Stromal cell of bone marrow (primary cell): Measurements from ENCODE around the gene SIM1.
"Not testable (repeated sequence)": the region's sequence is repeated elsewhere in the genome, so short reads cannot be mapped to it uniquely, and the experiment has no call there.

Source experiments
- DNase-seq: peaks from one replicate; pipeline ENCODE4 v3.0.0-alpha.2; 2012; ENCODE audit warnings: low read depth

The SIM1 gene

DNA sequence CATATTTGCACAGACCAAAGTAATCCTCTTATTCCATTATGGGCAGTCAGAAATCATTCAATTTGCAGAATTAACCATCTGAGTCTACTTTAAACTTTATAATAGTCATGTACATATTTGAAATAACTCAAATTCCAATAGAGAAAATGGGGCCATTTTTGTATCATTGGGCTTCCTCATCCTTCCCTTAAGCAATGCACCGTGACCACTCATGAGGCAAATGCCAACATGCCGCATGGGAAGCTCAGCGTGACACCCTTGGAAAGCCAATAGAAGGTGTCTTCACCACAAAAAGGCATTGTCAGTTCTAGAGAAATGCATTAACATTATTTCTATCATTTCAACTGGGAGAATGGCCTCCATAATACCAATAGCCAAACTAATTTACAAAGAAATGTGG is 38.5 kb downstream of the SIM1 start:
- no peak for DNase-seq

DNA sequence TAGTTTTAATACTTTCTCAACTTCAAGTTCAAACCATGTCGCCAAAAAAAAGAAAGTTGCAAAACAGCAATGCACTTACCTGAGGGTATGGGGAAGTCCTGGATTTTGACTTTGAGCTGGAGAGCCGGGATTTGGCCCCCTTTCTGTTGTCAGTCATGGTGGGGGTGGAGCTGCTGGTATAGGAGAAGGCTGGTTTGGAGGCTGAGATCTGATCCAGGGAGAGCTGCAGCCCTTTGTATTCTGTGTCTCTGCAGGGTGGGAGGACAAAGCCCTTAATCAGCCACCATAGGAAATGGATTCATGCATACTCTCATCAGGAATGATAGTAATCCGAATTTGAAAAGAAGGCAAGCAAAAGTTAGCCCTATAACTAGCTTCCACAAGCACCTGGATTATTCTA is 44.0 kb downstream of the SIM1 start:
- DNase-seq, result no peak

DNA sequence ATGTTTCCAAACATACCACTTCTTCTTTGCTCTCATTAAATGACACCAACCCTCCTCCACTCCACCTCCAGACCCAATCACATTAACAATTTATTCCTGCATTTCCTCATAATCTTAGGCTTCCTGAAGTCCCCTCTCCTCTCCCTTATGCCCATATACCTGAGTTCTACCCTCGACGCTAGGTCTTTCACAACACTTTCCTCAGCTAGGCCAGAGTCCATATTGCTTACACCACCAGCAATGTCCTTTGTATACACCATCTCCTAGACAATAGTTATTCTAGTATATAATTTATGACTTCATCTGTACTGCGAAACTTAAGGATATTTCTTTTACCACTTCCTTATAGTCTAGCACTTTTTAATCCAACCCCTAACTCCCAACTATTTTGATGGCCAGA is 47.7 kb downstream of the SIM1 start:
- no peak for DNase-seq

DNA sequence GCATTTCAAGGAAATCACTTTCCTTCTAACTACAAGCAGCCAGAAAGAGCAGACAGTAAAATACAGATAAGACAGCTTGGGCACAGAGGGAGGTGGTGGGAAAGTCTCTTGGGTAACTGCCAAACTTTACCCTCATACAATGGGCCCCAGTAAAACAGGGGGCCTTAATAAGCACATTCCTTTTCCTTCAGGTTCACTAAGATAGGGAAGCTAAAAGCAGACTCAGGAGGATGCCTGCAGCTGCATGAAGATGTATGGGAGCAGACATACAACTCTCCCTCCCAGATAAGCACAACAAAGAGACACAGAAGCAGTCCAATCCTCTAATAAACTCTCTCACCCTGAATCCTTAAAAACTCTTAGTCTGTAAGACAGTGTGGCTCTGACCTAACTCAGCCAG is 49.0 kb downstream of the SIM1 start:
- no peak for DNase-seq

DNA sequence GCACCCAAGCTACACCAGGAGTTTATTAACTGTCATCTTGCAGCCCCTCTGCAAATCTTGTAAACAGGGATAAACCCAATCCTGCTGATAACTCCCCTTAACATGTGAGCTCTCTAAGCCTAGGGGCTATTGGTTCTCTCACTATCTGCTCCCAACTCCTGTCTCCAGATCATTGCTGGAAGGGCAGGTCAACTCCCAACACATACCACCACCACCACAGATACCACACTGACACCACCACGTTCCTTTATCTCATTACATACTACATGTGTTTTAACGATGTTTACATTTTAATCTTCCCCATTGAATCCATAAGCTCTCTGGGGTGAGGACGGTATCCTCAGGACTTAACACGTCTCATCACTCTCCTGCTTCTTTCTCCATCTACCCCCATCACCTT is 51.8 kb downstream of the SIM1 start:
- DNase-seq, result no peak

DNA sequence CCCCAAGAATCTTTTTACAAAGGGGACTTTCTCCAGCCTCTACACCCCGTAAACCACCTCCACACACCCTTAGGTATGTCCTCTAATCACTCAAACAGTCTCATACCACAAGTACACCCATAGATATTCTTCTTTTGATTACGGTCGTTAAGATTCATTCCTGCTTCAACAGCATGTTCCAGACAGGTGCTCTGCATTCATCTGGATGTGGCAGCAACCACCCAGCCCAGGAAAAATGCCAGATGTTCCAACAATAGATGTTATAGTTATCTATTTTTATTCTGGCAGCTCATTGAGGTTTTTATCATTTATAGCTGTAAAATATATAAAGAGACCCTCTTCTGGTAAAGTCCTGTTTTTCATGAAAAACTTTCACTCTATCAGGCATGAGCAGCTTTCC is 60.7 kb downstream of the SIM1 start:
- no peak for DNase-seq

DNA sequence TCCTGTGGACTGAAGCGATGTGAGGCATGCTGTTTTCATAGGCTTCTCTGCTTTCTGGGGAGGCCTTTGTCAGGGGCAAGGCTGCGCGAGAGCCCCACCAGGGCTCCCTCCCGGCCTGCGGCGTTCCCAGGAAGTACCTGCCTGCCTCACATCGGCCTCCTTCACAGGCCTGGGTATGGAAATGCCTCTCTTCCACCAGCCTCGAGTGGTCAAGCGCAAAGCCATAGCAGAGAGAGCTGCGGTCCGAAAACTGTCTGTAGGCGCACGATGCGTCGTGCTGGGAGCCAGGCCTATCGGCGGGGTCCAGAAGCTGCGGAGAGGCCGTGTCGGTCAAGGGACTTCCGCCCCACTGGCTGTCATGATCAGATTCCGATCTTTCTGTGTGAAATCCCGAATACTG is 71.2 kb downstream of the SIM1 start:
- DNase-seq, result no peak

DNA sequence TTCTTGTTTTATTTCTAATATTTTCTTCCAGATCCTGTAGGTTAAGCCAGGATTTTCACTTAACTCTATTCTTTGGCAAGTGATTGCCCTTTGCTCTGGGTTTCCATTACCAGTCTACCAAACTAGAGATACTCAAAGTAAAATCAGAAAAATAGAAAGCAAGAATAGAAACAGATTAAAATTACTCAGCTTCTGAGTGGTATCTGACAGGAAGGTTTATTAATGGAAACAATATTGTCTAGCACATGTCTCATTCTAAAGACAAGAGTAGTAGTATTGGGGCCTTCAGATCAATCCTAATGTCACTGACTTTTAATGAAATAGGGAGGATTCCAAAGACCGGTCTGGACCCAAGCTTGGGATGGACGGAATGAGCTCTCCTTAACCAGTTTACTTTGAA is 72.3 kb downstream of the SIM1 start:
- no peak for DNase-seq

DNA sequence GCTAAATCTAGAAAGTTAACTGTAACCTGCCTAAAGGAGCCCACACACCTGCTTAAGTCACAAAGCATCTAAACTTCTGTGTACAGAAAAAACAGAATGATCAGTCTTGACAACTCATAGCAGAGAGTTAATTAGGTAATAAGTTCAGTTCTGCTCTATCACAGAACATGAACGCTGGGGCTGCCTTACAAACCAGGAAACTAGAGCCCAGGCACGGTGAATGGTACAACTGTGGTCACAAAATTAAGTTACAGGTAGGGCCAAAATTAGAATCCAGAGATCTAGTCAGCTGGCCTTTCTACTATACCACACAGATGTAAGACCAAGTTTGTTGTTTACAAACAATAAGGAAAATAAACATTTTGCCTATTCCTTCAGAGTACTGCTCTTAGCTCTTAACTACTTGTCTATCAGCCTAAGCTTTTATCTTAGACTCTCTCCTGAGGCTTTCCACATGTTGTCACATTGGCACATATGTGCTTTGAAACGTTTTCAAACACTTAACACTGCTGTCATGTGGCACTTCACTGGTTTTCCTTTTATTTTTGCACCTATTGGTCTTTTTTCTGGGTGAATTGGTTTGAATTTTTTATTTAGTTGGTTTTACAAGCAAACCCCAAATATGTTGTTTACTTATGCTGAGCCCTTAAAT is 75.7 kb downstream of the SIM1 start:
- no peak for DNase-seq

DNA sequence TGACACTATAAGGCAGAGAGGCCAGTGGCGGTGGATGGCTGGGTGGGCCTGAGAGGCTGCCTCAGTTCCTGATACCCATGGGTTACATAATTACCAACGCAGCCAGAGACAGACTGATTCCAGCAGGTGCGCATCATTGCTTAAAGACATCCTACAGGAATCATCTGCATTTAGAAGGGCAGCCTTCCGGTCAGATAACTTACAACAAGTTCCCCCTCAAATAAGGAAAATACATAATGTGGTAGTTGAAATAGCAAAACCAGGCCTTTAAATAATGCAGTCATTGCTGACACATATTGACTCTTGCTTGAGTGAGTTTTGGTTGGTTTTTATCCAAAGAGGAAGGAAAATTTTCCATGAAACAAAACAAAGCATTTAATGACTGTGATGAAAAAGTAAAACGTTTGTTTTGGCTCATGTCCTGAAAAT is 81.9 kb downstream of the SIM1 start:
- peak; percentile 60 for DNase-seq

DNA sequence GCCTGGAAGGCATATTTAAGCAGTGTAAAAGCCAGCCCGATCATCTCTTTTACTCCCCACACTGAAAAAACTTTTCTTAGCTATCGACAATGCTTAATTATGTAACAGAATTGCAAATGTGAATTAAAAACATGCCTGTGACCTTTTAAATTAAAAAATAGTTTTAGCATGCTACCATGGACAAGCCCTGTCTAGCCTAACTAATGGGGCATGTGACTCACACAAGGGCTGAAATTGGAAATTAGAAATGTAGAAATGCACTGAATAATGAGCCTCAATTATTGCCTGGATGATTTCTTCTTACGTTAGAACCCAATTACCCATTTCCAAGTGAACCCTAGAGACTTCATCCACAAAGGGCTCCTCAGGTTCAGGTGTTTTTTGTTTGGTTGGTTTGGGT is 82.7 kb downstream of the SIM1 start:
- no peak for DNase-seq

DNA sequence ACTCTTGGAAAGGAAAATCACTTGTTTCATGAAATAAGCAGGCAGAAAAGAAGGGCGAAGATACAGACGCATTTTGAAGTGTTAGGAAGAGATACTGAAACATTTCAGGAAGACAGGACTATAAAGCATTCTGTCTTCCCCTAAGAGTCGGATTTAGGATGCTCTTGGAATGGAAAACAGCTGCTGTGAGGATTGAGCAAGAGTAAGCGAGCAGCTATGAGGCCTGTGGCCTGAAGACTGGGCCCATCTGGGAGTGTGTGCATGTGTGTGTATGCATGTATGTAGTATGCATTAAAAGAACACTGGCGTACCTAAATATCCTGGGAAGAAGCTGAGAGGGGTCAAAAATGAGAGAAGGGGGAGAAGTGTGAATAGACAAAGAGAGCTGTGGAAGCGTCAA is 83.6 kb downstream of the SIM1 start:
- no peak for DNase-seq

DNA sequence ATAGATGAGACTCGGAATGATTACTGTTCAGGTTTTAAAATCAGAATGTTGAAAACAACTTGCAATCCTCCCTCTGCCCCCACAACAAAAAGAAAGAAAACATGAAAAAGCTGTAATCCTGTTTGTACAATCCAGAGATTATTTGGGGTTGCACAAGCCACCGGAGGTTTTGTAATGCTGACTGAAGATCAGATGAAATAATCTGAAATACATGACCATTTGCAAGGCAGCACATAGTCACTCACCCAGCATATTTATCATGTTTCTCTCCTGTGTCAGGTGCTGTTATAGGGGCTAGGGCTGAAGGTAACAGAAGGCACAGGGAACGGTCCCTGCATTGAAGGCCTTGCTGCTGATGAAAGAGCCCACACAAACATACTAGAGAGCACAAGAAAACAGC is 85.3 kb downstream of the SIM1 start:
- DNase-seq, result no peak

DNA sequence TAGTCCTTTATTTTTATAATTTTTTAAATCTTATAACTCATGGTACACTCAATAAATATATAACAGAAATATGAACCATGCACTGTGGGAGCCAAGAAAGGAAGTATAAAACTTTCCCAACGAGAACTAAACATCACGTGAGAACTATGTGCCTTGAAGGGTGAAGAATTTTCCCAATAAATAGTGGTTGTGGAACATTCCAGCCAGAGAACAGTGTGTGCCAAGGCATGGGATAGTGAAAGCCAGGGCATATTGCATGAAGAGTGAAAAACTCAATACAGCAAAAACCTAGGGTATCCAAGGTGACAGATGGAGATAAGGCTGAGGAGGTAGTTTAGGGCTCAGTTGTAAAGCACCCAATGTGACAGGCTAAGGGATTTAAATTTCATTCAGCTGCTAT is 86.1 kb downstream of the SIM1 start:
- DNase-seq, result no peak

DNA sequence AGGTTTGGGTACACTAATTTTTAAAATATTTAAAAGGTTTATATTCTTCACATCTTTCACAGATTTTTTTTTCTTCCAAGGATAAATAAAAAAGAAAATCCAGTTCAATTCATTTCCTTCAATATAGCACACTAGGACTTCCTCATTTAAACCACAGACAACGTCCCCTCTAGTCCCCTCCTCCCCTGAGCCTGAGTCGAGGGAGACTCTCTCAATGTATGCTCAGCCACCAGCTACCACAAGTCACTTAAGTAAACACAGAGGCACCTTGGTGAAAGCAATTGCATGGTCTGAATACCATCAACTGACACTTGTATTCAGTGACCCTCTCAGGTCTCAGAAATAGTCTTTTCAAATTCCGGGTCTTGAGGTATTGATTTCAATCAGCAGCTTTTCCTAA is 88.6 kb downstream of the SIM1 start:
- no peak for DNase-seq

DNA sequence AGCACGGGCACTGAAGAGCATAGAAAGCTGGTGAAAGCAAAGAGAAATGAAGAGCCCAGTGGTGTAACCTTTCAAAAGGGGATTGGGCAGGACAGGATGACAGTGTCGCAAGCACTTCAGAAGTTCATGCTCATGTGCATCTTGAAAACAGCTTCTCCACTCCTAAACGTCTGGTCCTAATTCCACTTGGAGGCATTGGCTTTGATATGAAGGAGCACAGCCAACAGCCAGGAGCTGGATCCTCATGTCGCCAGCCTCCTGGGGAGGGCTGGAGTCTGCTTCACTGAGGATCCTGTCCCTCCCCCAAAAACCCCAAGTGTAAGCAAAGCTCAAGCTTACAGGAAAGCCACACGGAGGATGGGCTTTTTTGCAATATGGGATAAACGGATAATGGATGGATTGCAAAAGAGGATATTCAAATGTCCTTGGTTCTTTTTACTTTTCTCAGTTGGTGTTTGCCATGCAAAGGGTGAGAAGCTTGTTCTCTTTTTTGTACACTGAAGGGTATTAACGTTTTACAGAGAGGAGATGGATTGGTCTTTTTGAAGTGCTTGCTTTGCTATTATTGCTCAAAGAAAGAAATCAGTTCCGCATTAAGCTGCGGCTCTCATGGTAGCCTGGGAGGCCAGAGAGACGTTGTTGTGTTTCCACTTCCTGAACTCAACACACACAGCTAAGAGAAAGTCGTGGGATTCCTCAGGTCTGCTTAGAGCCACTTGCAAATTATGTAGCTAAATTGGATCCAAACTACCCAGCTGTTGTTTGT is 92.2 kb downstream of the SIM1 start:
- no peak for DNase-seq

DNA sequence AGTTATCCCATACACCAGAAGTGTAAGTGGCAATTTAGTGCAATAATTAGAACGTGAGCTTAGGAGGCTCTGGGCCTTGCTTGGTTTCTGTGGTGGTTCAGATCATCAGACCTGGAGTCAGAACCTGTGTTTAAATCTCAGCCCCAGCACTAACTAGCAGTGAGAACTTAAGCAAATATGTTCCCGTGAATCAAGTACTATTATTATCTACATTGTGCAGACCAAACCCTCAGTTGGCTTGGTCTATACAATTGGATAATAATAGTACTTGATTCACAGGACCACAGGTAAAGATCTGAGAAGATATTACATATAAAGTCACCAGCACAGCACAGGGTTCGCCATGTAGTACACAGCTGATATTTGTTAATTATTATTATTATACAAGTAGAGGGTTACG is 93.1 kb downstream of the SIM1 start:
- no peak for DNase-seq

DNA sequence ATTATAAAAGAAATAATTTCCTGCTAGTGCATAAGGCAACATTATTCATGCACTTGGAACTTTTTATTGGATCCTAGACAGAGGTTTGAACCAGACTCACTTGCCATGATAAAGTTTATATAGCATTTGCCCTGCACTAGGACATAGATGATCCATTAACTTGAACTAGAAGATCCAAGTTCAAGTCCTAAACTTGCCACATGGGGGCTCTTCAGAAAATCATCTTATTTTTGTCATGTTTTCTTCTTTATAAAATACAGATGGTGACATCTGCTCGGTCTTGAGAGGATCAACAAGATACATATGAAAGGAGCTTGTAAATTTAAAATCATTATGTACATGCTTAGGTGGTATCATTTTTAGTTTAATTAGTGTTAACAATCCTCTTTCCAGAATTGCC is 94.5 kb downstream of the SIM1 start:
- DNase-seq, result no peak

DNA sequence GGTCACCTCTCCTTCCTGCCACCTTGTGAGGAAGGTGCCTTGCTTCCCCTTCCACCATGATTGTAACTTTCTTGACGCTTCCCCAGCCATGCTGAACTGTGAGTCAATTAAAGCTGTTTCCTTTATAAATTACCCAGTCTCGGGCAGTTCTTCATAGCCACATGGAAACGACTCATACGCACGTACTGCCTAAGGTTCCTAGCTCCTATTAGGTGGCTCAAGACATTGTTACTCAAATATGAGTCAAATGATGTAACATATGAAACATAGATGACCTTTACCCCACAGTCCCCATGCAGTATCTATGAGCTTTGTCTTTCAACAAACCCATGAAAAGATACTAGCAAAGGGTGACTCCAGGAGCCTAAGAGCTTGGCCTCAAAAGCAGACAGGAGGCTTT is 98.3 kb downstream of the SIM1 start:
- peak; percentile 67 for DNase-seq

DNA sequence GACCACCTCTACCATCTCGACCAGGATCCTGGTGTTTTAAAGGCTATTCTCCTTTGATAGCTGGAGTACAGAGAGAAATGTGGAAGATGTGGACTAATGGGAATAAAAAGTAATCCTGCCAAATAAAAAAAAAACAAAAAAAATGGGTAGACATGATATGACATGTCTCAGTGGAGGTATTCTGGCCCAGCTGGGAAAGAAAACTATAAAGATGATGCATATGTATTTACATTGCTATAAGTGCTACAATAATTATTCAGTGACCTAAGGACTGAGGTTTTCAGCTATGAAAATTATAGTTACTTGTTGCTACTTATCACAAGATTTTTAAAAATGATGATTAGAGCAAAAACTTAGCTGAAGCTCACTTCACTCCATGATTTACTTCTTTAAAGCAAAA is 101.1 kb downstream of the SIM1 start:
- no peak for DNase-seq

DNA sequence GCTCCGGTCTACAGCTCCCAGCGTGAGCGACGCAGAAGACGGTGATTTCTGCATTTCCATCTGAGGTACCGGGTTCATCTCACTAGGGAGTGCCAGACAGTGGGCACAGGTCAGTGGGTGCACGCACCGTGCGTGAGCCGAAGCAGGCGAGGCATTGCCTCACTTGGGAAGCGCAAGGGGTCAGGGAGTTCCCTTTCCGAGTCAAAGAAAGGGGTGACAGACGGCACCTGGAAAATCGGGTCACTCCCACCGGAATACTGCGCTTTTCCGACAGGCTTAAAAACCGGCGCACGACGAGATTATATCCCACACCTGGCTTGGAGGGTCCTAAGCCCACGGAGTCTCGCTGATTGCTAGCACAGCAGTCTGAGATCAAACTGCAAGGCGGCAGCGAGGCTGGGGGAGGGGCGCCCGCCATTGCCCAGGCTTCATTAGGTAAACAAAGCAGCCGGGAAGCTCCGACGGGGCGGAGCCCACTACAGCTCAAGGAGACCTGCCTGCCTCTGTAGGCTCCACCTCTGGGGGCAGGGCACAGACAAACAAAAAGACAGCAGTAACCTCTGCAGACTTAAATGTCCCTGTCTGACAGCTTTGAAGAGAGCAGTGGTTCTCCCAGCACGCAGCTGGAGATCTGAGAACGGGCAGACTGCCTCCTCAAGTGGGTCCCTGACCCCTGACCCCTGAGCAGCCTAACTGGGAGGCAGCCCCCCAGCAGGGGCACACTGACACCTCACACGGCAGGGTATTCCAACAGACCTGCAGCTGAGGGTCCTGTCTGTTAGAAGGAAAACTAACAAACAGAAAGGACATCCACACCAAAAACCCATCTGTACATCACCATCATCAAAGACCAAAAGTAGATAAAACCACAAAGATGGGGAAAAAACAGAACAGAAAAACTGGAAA is 109.7 kb downstream of the SIM1 start:
- not testable (repeated sequence) for DNase-seq

DNA sequence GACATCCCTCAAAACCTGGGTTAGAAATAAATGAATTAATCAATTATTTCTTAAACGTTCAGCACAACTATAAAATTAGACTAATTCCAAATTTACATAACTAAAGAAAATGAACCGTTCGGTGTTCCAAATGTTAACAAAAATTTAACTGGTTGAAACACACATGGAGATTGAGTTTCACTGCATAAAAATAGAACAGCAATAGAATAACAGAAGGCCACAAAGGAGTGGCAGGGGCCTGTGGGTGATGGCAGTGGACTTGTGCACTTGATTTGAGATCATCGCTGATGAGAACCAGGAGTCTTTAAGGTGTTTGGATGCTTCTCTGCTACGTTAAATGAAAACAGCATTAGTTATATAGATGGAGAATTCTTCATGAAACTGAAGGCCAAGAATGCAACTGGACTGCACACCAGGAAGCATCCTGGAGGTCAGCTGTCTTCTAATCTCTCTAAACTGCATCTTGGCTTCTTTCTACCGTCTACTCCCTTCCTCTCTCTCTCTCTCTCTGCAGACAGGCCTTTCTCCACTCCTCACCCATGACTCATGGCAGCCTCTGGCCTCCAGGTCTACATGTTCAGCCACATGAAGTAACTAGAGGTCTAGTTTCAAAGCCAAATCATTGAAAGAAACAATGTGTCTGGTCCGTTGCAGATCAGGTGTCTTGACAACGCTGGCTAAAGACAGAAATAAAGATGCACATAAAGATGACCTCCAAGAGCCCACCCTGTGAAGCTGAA is 111.3 kb downstream of the SIM1 start:
- DNase-seq, result no peak
